Karpas-422 (cell line): ENCODE measurements around the gene RNPS1. TPM values are rescaled to one million over a fixed set of nuclear protein-coding genes. Genes with fewer than 3 reads are reported as not detected.

Experiments
- DNase-seq: peaks from one replicate; pipeline ENCODE4 v3.0.0-alpha.2; 2015
- H2AFZ ChIP-seq: fragments of 200-600 bp; sonication (generic); 2 replicates; pipeline ENCODE4 v1.6.1; 2014; ENCODE audit warnings: antibody characterized with exemption, low read length, mixed read lengths
- H3K27ac ChIP-seq: fragments of 200-600 bp; sonication (generic); 2 replicates; pipeline ENCODE4 v1.5.1; 2014; ENCODE audit warnings: mild to moderate bottlenecking, low read length, moderate library complexity
- H3K27me3 ChIP-seq: fragments of 200-600 bp; sonication (generic); 2 replicates; pipeline ENCODE4 v1.6.1; 2014; ENCODE audit warnings: low read length, mixed read lengths
- H3K36me3 ChIP-seq: fragments of 200-600 bp; sonication (generic); 2 replicates; pipeline ENCODE4 v1.6.1; 2014; ENCODE audit warnings: low read length, mixed read lengths; ENCODE audit not compliant: insufficient read depth
- H3K4me1 ChIP-seq: fragments of 200-600 bp; sonication (generic); 2 replicates; pipeline ENCODE4 v1.6.1; 2014; ENCODE audit warnings: mild to moderate bottlenecking, low read length, mixed read lengths
- H3K4me2 ChIP-seq: fragments of 200-600 bp; sonication (generic); 2 replicates; pipeline ENCODE4 v1.6.1; 2014; ENCODE audit warnings: low read length, low read depth, mild to moderate bottlenecking; ENCODE audit not compliant: poor library complexity, severe bottlenecking
- H3K4me3 ChIP-seq: fragments of 200-600 bp; sonication (generic); 2 replicates; pipeline ENCODE4 v1.5.1; 2014; ENCODE audit warnings: mild to moderate bottlenecking, antibody characterized with exemption, low read length, mixed read lengths
- H3K79me2 ChIP-seq: fragments of 200-600 bp; sonication (generic); 2 replicates; pipeline ENCODE4 v1.6.1; 2014; ENCODE audit warnings: mild to moderate bottlenecking, low read length, mixed read lengths
- H3K9ac ChIP-seq: fragments of 200-600 bp; sonication (generic); 2 replicates; pipeline ENCODE4 v1.6.0; 2014; ENCODE audit warnings: low read length
- H3K9me2 ChIP-seq: fragments of 200-600 bp; sonication (generic), shearing (Covaris generic); replicated peaks from 2 replicates; pipeline ENCODE4 v1.6.0; 2014; ENCODE audit warnings: mild to moderate bottlenecking, low read length, moderate library complexity; ENCODE audit not compliant: insufficient read depth
- H3K9me3 ChIP-seq: fragments of 300-700, 200-600 bp; sonication (generic); 2 replicates; pipeline ENCODE4 v1.6.1; 2014; ENCODE audit warnings: low read length, mixed read lengths
- H4K20me1 ChIP-seq: fragments of 200-600 bp; sonication (generic); 2 replicates; pipeline ENCODE4 v1.6.1; 2014; ENCODE audit warnings: mild to moderate bottlenecking, antibody characterized with exemption, low read length, low read depth; ENCODE audit not compliant: insufficient read depth
- total RNA-seq: library from RNA; depleted of rRNA; stranded (reverse); fragments of >200 nt; shearing (Covaris generic); gene quantifications from 2 replicates; pipeline ENCODE4 v1.2.3, GENCODE V29; 2014; ENCODE audit warnings: low replicate concordance

Gene RNPS1
- total RNA-seq, 1 experiment from 2014 or later: 125 TPM

GRCh38 chr16:2211923-2212347, 56.0 kb downstream of the RNPS1 start:
- peak overlapping the region; percentile 81 for H3K4me2 ChIP-seq
- H3K27me3 ChIP-seq: no peaks in the 10 kb centered on the region
- H3K9ac ChIP-seq: peak overlapping the region; percentile 96

GRCh38 chr16:2210386-2211365, 57.2 kb downstream of the RNPS1 start, which contains the start of gene BRICD5:
BRICD5 (minus strand) TSS chr16:2210863; CDS start chr16:2210833, 30 bp downstream.
- no peak within 1 kb of the TSS for H3K4me3 ChIP-seq
- no peak within 1 kb of the TSS for H3K4me2 ChIP-seq
- no peaks in the 10 kb centered on the region for H3K9me2 ChIP-seq
- H3K27ac ChIP-seq: no peak within 1 kb of the TSS
- no peaks in the 10 kb centered on the region for H3K27me3 ChIP-seq
- peaks cover 43% of the 10 kb centered on the region for H3K4me1 ChIP-seq
- H3K79me2 ChIP-seq: peaks cover 50% of the 10 kb centered on the region
- 0 out of 2 replicates have a peak, but pooled peaks cover 5% of the 10 kb centered on the region for H3K36me3 ChIP-seq
- H3K9me3 ChIP-seq: no peaks in the 10 kb centered on the region
- no peak within 1 kb of the TSS for H2AFZ ChIP-seq
- peak within 1 kb of the TSS; percentile 96; the same call in 1 of the 2 replicates for H3K9ac ChIP-seq
- peaks cover 16% of the 10 kb centered on the region; the same call in 1 of the 2 replicates for H4K20me1 ChIP-seq
- peak; percentile 57 for DNase-seq

More at GRCh38 chr16:2211923-2212347, 56.0 kb downstream of the RNPS1 start:
- Histone ChIP-seq H3K36me3 (0 out of 2 replicates have a peak, but pooled peaks cover 3% of the 10 kb centered on the region), H3K4me3 (peak overlapping the region; percentile 81; the same call in 1 of the 2 replicates), H3K27ac (peak overlapping the region; percentile 67), H3K9me3 (no peaks in the 10 kb centered on the region), H4K20me1 (peaks cover 16% of the 10 kb centered on the region; the same call in 1 of the 2 replicates), H2AFZ (no peak overlapping the region), H3K4me1 (peaks cover 39% of the 10 kb centered on the region), H3K79me2 (peaks cover 44% of the 10 kb centered on the region), H3K9me2 (no peaks in the 10 kb centered on the region)
- peak; percentile 73 for DNase-seq

GRCh38 chr16:2210009-2210332, 58.0 kb downstream of the RNPS1 start:
- H3K9me3 ChIP-seq: no peaks in the 10 kb centered on the region
- 0 out of 2 replicates have a peak, but pooled peaks cover 5% of the 10 kb centered on the region for H3K36me3 ChIP-seq
- no peaks in the 10 kb centered on the region for H3K9me2 ChIP-seq
- no peak overlapping the region for H2AFZ ChIP-seq
- no peak overlapping the region for H3K4me2 ChIP-seq
- no peak overlapping the region for H3K27ac ChIP-seq
- no peak for DNase-seq
- no peak overlapping the region for H3K9ac ChIP-seq
- H3K27me3 ChIP-seq: no peaks in the 10 kb centered on the region
- H4K20me1 ChIP-seq: peaks cover 16% of the 10 kb centered on the region; the same call in 1 of the 2 replicates
- peaks cover 42% of the 10 kb centered on the region for H3K4me1 ChIP-seq
- H3K79me2 ChIP-seq: peaks cover 50% of the 10 kb centered on the region
- H3K4me3 ChIP-seq: no peak overlapping the region

- Histone ChIP-seq H3K27ac (no peak overlapping the region), H3K9me3 (no peaks in the 10 kb centered on the region), H3K4me1 (peaks cover 47% of the 10 kb centered on the region), H3K79me2 (peaks cover 50% of the 10 kb centered on the region), H3K4me2 (no peak overlapping the region), H3K36me3 (0 out of 2 replicates have a peak, but pooled peaks cover 5% of the 10 kb centered on the region), H2AFZ (no peak overlapping the region), H3K9ac (no peak overlapping the region), H4K20me1 (peaks cover 16% of the 10 kb centered on the region; the same call in 1 of the 2 replicates), H3K4me3 (no peak overlapping the region), H3K9me2 (no peaks in the 10 kb centered on the region), H3K27me3 (no peaks in the 10 kb centered on the region)
- no peak for DNase-seq
Observed at GRCh38 chr16:2209258-2210008, 58.5 kb downstream of the RNPS1 start.

- Histone ChIP-seq H3K27me3 (no peaks in the 10 kb centered on the region), H2AFZ (no peak overlapping the region)
Observed at GRCh38 chr16:2208772-2209171, 59.2 kb downstream of the RNPS1 start.

GRCh38 chr16:2208308-2208707, 59.6 kb downstream of the RNPS1 start:
- DNase-seq: no peak
- H3K9ac ChIP-seq: no peak overlapping the region
- H3K79me2 ChIP-seq: peaks cover 39% of the 10 kb centered on the region
- no peak overlapping the region for H2AFZ ChIP-seq
- H3K27me3 ChIP-seq: no peaks in the 10 kb centered on the region
- H3K4me2 ChIP-seq: no peak overlapping the region
- no peaks in the 10 kb centered on the region for H3K9me3 ChIP-seq
- no peak overlapping the region for H3K4me3 ChIP-seq
- peaks cover 46% of the 10 kb centered on the region for H3K4me1 ChIP-seq
- H3K9me2 ChIP-seq: no peaks in the 10 kb centered on the region
- no peak overlapping the region for H3K27ac ChIP-seq
- H4K20me1 ChIP-seq: peaks cover 12% of the 10 kb centered on the region; the same call in 1 of the 2 replicates
- 0 out of 2 replicates have a peak, but pooled peaks cover 5% of the 10 kb centered on the region for H3K36me3 ChIP-seq

More at GRCh38 chr16:2208772-2209171, 59.2 kb downstream of the RNPS1 start:
- H3K9me2 ChIP-seq: no peaks in the 10 kb centered on the region
- DNase-seq: no peak
- peaks cover 44% of the 10 kb centered on the region for H3K79me2 ChIP-seq
- H4K20me1 ChIP-seq: peaks cover 16% of the 10 kb centered on the region; the same call in 1 of the 2 replicates
- no peaks in the 10 kb centered on the region for H3K9me3 ChIP-seq
- H3K4me3 ChIP-seq: no peak overlapping the region
- H3K27ac ChIP-seq: no peak overlapping the region
- 0 out of 2 replicates have a peak, but pooled peaks cover 5% of the 10 kb centered on the region for H3K36me3 ChIP-seq
- no peak overlapping the region for H3K4me2 ChIP-seq
- H3K9ac ChIP-seq: no peak overlapping the region
- H3K4me1 ChIP-seq: peaks cover 49% of the 10 kb centered on the region

- Histone ChIP-seq H3K4me3 (no peak overlapping the region), H3K4me2 (no peak overlapping the region), H2AFZ (no peak overlapping the region), H3K79me2 (peaks cover 35% of the 10 kb centered on the region), H3K36me3 (0 out of 2 replicates have a peak, but pooled peaks cover 5% of the 10 kb centered on the region), H3K27ac (no peak overlapping the region), H3K4me1 (peaks cover 42% of the 10 kb centered on the region), H3K9ac (no peak overlapping the region), H3K9me3 (no peaks in the 10 kb centered on the region), H3K27me3 (no peaks in the 10 kb centered on the region), H3K9me2 (no peaks in the 10 kb centered on the region), H4K20me1 (peaks cover 7% of the 10 kb centered on the region; the same call in 1 of the 2 replicates)
- no peak for DNase-seq
Observed at GRCh38 chr16:2207872-2208271, 60.1 kb downstream of the RNPS1 start.
